ENCODE results near the gene NFKBIE.

DNA sequence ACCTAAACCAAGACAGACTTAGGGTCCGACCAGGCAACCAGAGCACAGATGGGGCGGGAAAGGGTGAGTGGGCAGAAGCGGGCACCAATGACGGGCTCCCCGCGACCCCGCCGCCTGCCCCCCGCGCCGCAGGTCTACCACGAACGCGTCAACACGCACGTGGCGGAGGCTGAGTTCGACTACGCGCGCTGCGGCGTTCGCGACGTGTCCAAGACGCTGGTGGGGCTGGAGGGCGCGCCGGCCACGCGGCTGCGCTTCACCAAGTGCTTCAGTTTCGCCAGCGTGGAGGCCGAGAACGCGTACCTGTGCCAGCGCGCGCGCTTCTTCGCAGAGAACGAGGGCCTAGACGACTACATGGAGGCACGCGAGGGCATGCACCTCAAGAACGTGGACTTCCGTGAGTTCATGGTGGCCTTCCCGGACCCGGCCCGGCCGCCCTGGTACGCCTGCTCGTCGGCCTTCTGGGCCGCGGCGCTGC is 10.0 kb upstream of the NFKBIE start:
- TF ChIP-seq GABPA (IDR thresholded peaks at IDR 0.05; ENCODE audit: low read depth) = no peak
- TF ChIP-seq, protein P1, sequence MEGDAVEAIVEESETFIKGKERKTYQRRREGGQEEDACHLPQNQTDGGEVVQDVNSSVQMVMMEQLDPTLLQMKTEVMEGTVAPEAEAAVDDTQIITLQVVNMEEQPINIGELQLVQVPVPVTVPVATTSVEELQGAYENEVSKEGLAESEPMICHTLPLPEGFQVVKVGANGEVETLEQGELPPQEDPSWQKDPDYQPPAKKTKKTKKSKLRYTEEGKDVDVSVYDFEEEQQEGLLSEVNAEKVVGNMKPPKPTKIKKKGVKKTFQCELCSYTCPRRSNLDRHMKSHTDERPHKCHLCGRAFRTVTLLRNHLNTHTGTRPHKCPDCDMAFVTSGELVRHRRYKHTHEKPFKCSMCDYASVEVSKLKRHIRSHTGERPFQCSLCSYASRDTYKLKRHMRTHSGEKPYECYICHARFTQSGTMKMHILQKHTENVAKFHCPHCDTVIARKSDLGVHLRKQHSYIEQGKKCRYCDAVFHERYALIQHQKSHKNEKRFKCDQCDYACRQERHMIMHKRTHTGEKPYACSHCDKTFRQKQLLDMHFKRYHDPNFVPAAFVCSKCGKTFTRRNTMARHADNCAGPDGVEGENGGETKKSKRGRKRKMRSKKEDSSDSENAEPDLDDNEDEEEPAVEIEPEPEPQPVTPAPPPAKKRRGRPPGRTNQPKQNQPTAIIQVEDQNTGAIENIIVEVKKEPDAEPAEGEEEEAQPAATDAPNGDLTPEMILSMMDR (IDR thresholded peaks at IDR 0.05; ENCODE audit: insufficient read depth, low read length) = no peak
- no peak for TF ChIP-seq POLR2AphosphoS5 (IDR thresholded peaks at IDR 0.05; ENCODE audit: low read depth)
- no peak for TF ChIP-seq SPI1 (IDR thresholded peaks at IDR 0.05; ENCODE audit: borderline replicate concordance, low read depth)
- TF ChIP-seq REST (IDR thresholded peaks at IDR 0.05; ENCODE audit: insufficient replicate concordance, low read depth) = no peak

All from HL-60 (cell line).